Activated T-cell treated with anti-CD3 and anti-CD28 coated beads, Interleukin-2, amount 50 U/mL, for 4 hours (primary cell): ENCODE results near the gene MALRD1. TPM values are rescaled to one million over a fixed set of nuclear protein-coding genes. Genes with fewer than 3 reads are reported as not detected.

Experiments
- ATAC-seq, 2 donors: fragments of 200-7000 bp; cut with Tn5 transposase; one replicate each; pipeline ENCODE4 v1.10.0; 2021
- DNase-seq: peaks from one replicate; pipeline ENCODE4 v3.0.0-alpha.2; 2020
- H3K27me3 Mint-ChIP-seq: one replicate; pipeline ENCODE4 v1.8.0; 2021; ENCODE audit warnings: low read depth, mixed read lengths
- H3K36me3 Mint-ChIP-seq: one replicate; pipeline ENCODE4 v1.8.0; 2022; ENCODE audit warnings: mixed read lengths; ENCODE audit not compliant: insufficient read depth
- H3K4me1 Mint-ChIP-seq: one replicate; pipeline ENCODE4 v1.8.0; 2021; ENCODE audit warnings: low read depth, mixed read lengths
- H3K4me3 Mint-ChIP-seq: one replicate; pipeline ENCODE4 v1.8.0; 2021; ENCODE audit warnings: mild to moderate bottlenecking, moderate library complexity, mixed read lengths
- H3K9me3 Mint-ChIP-seq: one replicate; pipeline ENCODE4 v1.8.0; 2021; ENCODE audit warnings: mixed read lengths
- total RNA-seq, 3 donors: library from RNA; stranded (reverse); gene quantifications; one replicate each; pipeline ENCODE4 v1.2.1, GENCODE V29; 2021

MALRD1 gene
- total RNA-seq, 3 donors from 2014 or later = not detected

DNA sequence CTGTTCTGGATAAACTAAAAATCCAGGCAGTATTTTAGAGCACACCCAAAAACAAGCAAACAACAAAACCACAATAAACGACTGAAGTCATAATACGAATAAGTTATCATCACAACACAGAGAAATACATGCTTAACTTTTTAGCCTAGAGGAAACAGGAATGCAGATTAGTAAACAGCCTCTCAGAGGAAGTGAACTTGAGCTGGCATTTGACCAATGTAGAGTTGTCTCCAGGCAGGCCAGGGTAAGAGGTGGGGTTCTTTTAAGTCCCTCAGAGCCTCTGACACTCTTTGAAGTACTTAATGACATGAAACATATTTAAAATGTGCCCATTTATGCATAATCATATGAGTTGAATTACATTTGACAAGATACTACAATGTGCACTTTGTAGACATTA is 724.4 kb downstream of the MALRD1 start:
- no peaks in the 10 kb centered on the region for H3K27me3 Mint-ChIP-seq
- H3K4me1 Mint-ChIP-seq = no peaks in the 10 kb centered on the region
- ATAC-seq = no peak
- no peak for DNase-seq
- H3K36me3 Mint-ChIP-seq = no peaks in the 10 kb centered on the region
- no peak overlapping the region for H3K4me3 Mint-ChIP-seq
- peaks cover 4% of the 10 kb centered on the region for H3K9me3 Mint-ChIP-seq

DNA sequence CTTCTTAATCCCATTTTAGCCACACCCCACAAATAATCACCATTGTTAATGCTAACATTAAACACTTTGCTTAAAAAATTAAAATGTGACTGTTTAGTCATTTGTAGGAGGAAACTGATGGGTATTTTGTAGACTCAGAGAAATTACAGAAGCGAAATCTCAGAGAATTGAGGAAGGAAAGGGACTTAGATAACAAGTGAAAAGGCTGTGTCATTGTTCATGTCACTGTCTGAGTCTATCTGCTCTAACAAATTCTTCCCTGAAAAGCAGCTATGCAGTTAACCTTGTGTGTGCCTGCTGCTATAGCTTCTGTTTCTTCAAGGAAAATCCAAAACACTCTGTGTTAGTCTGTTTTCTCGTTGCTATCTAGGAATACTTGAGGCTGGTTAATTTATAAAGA is 726.7 kb downstream of the MALRD1 start:
- Mint-ChIP-seq H3K4me3 (no peak overlapping the region), H3K27me3 (no peaks in the 10 kb centered on the region), H3K36me3 (no peaks in the 10 kb centered on the region), H3K4me1 (no peaks in the 10 kb centered on the region), H3K9me3 (peaks cover 4% of the 10 kb centered on the region)
- DNase-seq = no peak
- ATAC-seq = no peak

DNA sequence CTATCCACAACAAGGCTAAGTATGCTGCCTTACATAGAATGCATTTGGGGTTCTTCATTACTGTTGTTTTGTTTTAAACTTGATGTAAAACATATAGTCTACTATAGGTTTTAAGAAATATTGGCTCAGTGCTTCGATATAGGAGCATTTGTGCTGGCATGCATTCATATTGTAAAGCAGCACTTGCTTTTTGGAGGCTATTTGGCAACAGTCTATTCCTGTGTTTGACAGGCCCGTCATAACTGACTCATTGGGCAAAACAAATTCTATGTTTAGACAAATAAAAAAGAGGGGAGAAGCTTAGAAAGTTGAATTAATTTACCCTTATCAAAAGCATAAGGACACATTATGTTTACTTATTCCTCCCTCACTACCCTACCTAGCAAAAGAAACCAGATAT is 729.2 kb downstream of the MALRD1 start:
- Mint-ChIP-seq H3K36me3 (no peaks in the 10 kb centered on the region), H3K27me3 (no peaks in the 10 kb centered on the region), H3K4me1 (no peaks in the 10 kb centered on the region), H3K9me3 (peaks cover 9% of the 10 kb centered on the region), H3K4me3 (no peak overlapping the region)
- DNase-seq (no peak), ATAC-seq (no peak)

DNA sequence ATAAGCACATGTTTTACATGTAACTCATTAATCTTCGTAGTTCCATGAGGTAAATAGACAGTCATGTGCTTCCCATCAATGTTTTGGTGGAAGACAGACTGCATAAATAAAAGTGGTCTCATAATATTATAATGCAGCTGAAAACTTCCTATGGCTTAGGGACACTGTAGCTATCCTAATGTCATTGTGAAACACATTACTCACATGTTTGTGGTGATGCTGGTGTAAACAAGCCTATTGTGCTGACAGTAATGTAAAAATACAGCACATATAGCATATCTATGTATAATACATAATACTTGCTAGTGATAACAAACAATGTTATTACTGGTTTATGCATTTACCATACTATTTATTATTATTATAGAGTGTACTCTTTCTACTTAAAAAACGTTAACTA is 730.4 kb downstream of the MALRD1 start:
- H3K4me3 Mint-ChIP-seq = no peak overlapping the region
- peaks cover 9% of the 10 kb centered on the region for H3K9me3 Mint-ChIP-seq
- no peaks in the 10 kb centered on the region for H3K4me1 Mint-ChIP-seq
- no peaks in the 10 kb centered on the region for H3K36me3 Mint-ChIP-seq
- H3K27me3 Mint-ChIP-seq = no peaks in the 10 kb centered on the region
- no peak for DNase-seq
- ATAC-seq = no peak

DNA sequence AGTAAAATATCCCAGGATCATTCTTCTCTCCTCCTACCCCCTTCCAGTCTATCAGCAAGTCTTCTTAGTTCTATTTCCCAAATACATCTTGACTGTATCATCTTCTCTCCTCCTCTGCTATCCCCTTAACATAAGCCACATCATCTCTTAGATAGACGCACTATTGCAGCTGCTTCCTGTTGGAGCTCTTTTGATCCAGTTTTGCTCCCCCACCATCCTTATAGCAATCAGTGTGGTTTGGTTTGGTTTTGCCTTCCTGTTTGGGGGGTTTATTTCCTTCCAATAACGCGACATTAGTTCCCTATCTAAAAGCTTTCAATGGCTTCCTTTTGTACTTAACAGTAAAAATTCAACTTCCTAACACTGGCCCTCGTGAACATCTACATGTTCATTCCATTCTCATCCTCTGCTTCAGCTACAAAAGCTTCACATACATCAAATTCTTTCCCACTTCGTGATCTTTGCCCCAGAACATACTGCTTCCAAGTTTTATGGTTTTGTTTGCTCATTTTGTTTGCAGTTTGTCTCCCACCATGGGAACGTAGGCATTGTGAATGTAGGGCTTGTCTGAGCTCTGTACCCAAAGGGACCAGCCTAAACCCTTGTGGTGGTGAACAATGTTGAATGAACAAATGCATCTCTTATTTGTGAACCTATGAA is 734.0 kb downstream of the MALRD1 start:
- Mint-ChIP-seq H3K27me3 (no peaks in the 10 kb centered on the region), H3K9me3 (peaks cover 6% of the 10 kb centered on the region)

DNA sequence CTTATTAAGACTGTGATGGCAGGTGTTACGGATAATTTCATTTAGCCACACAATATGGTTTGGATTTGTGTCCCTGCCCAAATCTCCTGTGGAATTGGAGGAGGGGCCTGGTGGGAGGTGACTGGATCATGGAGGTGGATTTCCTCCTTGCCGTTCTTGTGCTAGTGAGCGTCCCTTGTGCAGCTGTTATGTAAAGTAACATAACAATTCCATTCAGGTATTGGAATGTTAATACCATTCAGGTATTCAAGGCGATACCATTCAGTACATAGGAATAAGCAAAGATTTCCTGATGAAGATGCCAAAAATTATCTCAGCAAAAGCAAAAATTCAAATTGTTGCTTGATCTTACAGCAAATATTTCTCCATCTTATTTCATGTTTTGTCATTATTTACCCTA is 735.1 kb downstream of the MALRD1 start:
- DNase-seq (no peak), ATAC-seq (no peak)
- peaks cover 6% of the 10 kb centered on the region for H3K9me3 Mint-ChIP-seq
- H3K36me3 Mint-ChIP-seq = no peaks in the 10 kb centered on the region
- H3K27me3 Mint-ChIP-seq = no peaks in the 10 kb centered on the region
- no peak overlapping the region for H3K4me3 Mint-ChIP-seq
- no peaks in the 10 kb centered on the region for H3K4me1 Mint-ChIP-seq

More for the DNA sequence above, 734.0 kb downstream of the MALRD1 start:
- Mint-ChIP-seq H3K36me3 (no peaks in the 10 kb centered on the region), H3K4me3 (no peak overlapping the region), H3K4me1 (no peaks in the 10 kb centered on the region)
- ATAC-seq (no peak), DNase-seq (no peak)
